GM19099 (cell line): ENCODE data around the gene LST1.
A peak's percentile ranks its signal among the peaks of the same experiment; 100 is the strongest.

ENCODE experiments used
- POLR2A ChIP-seq: IDR thresholded peaks from 3 replicates; pipeline ENCODE4 v1.6.1; 2011; ENCODE audit warnings: low read depth; ENCODE audit not compliant: insufficient read length; ENCODE audit errors: extremely low read depth

Gene LST1

GRCh38 chr6:31586008-31586407 lies at the start of gene LST1:
Gene LST1 (plus strand): TSS chr6:31586277. CDS start chr6:31587300, 1,023 bp downstream.
- TF ChIP-seq POLR2A, result no peak

GRCh38 chr6:31538805-31539400 lies 47.2 kb upstream of the LST1 start:
- TF ChIP-seq POLR2A, result no peak

GRCh38 chr6:31540640-31541039 lies 45.4 kb upstream of the LST1 start:
- no peak for TF ChIP-seq POLR2A

DNA sequence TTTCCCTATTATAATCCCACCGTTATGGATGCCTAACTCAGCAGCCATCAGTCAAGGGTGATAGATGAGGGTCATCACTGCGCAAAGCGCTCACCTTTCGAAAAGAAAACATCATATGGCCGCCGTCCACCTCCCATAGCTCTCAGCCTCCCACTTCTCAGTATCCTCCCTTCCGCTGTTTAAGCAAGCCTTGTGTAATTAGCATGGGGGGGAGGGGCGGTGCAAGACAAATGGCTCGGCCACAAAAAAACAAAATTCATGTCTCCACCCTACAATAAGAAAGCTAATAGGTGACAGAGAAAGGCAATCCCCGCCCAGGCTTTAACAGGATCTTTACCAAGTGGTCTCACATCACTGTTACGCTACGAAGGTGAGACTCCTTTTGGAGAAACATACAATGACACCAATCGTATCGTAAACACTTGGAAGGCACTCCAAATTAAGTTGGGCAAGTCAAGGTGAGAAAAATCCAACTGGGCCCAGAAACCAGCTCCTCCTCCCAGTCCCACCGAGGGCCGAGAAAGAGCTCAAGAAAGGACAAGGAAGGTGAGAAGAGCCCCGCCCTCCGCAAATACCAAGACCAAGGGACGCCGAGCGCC lies 44.9 kb upstream of the LST1 start:
- no peak for TF ChIP-seq POLR2A

DNA sequence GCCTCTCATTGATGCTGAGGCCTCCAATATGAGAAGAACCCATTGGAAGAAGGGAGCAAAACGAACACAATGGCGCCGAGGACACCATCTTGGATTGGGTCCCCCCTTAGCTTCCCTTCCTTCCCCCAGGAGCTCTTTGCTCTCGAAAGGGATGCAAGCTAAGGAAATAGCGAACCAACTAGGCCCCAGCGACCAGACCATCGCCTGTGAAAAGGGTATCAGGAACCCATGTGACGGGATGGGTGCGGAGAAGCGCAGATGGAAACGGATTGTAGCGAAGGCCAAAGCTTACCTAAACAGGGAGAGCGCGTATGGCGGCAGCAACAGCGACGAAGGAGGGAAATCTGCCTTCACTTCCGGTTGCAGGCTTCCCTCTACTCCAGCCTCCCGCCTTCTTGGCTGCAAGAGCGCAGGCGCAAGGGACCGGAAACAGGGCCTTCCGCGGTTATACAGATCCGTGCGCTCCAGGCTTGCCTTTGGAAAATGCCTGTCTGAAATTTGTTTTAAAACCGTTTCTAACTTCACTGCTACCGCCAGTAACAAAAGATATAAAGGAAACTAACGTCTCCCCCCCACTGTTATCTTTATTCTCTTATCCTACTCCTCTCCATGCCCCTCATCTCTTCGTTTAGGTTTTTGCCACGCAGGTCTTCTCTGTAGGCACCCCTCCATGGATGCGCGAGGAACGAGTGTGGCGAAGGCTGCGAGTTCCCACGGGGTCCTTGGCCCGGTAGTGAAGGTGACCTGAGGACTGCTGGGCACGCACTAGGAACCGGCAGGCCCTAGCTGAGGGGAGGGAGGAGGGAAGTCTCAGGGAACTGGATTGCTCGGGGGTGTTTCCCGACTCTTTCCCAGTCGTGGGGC lies 44.2 kb upstream of the LST1 start, which contains the start of gene DDX39B:
Gene DDX39B (minus strand): TSS at position 346 of the 864 bp plus-strand sequence. CDS start 1,471 bp downstream, outside the sequence.
- TF ChIP-seq POLR2A, result peak; percentile 91

DNA sequence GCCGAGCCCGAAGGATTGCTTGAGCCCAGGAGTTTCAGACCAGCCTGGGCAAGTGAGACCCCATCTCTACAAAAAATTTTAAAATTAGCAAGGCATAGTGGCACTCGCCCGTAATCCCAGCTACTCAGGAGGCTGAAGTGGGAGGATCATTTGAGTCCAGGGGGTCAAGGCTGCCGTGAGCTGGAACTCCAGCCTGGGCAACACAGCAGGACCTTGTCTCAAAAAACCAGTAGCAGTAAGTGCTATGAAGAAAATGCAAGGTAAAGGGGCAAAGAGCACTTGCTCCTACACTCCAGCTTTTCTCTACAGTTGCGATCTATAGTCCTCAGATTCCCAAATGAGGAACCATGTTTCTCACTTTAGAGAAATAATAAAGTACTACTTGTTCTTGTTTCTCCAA lies 42.4 kb upstream of the LST1 start:
- TF ChIP-seq POLR2A, result no peak

DNA sequence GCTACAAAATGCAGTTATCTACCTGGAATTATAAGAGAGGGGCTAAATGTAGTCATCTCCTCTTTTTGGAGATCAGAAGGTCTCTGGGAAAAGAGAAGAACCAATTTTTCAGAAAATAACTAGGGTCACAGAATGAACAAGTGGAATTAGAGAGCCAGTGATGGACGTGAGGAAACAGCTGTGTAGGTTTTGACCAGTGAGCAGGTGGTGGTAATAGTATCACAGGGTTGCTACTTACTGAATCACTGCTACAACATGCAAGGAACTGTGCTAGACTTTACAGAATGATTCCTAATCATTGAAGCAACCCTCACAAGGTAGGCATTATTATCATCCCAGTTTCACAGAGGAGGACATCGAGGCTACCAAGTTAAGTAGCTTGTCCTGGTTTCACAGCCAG lies 41.4 kb upstream of the LST1 start:
- TF ChIP-seq POLR2A, result no peak

GRCh38 chr6:31545291-31545690 lies 40.8 kb upstream of the LST1 start:
- TF ChIP-seq POLR2A, result no peak

DNA sequence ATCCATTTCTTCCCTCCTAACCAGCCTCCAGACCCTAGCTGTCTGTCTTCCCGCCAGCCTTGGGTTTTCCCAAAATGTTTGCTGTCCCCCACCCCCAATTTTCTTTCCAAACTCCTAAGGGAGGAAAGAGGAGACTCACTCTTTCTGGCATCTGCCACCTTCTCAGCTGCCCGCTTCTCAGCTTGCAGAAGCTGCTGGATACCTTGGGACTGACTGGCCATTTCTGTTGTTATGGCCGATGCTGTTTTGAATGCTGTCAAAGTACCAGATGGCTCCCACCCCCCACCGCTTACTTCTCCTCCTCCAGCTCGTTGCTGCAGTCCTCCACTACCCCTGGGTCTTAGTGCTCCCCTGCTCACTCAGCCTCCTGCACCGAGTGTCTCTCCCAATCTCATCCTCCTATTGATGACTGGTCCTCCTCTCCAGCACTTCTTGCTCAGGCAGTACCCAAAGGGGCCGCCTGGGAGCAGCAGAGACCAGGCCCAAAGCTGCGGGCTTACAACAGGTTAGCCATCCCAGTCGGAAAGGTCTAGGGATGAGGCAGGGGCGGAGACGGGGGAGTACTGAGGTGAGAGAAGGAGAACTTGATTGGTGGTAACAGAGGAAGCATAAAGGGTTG lies 39.6 kb upstream of the LST1 start, which contains the start of gene ATP6V1G2:
Gene ATP6V1G2 (minus strand): TSS at position 270 of the 619 bp plus-strand sequence. CDS start 49 bp downstream, at position 221.
- no peak for TF ChIP-seq POLR2A

DNA sequence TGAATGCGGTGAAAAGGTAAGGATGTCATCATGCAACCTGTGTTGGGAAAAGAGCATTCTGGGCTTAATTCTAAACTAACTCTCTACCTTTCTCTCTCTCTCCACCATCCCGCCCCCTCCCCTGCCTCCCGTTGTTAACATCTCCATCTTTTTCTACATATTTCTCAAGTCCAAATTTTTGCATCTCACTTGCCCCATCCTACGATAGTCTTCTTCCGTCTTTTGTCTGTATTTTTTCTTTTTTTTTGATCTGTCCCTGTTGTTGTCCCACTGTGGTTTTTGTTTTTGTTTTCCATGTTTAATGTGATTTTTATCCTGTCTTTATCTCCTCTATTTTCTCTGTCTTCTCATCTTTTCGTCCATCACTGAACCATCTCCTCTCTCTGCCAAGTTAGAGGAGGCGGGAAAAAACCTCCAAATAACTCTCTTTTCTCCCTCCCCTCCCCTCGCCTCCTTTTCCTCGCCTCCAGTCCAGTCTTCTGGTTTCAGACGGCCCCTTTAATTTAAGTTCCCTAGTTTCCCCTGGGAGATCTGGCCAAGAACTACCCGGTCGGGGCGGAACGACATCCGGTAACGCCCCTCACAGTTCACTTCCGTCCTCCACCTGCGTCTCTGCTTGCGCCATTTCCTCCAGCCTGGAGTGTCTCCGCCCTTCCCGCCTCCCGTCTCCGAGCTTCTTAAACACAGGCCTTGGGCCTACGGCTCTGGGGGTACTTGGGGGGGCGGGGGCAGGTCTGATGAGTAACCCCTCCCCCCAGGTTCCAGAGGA lies 38.9 kb upstream of the LST1 start, which contains the start of gene NFKBIL1:
Gene NFKBIL1 (plus strand): TSS at position 651 of the 769 bp plus-strand sequence. CDS start 87 bp downstream, at position 738.
- TF ChIP-seq POLR2A, result peak; percentile 50

GRCh38 chr6:31547727-31548543 lies 38.1 kb upstream of the LST1 start:
- TF ChIP-seq POLR2A, result no peak

DNA sequence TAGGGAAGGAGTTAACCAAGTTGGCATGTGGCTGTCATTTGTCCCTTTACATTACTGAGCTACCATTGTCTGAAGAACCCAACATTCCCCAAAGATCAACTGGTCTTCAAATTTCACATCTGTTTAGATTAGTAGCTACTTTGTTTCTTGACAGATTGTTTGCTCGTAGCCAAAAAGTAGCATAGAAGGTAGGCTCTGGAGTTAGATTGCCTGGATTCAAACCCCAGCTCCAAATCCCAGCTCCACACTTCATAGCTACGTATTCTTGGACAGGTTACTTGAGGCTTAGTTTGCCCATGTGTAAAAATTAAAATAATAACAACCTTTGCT lies 37.6 kb upstream of the LST1 start:
- no peak for TF ChIP-seq POLR2A

- no peak for TF ChIP-seq POLR2A
These were observed 29.8 kb upstream of the LST1 start for GRCh38 chr6:31556307-31556706.
